AML-193 (cell line): ENCODE measurements around the gene PRMT3.
"Not testable (repeated sequence)": the region's sequence is repeated elsewhere in the genome, so short reads cannot be mapped to it uniquely, and the experiment has no call there.

Experiments
- DNase-seq, 2 experiments: peaks; one replicate each; lab custom pipeline; 2025; lab: John Stamatoyannopoulos, UW

PRMT3 gene

DNA sequence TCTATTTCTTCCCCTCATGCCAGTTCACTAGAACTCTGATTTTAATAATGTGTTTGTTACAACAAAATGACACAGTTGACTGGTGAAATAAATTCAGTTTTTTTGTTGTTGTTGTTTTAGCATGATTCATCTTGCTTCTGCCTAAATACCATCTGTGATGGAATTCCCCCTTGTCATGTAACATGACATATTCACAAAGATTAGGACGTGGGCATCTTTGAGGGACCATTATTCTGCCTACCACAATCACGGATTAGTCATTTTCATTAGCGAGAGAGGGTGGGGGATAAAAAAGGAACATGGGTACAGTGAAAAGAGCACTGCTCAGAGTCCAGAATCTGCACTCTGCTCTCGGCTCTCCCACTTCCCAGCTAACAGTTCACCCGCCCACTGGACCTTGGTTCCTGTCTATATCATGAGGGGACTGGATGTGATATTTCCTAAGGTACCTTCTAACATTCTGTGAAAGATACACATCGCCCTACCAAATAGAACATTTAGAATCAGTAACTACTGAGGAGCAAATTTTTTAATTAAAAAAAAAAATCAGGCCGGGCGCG, 12.7 kb upstream of the PRMT3 start:
- no peak for DNase-seq

DNA sequence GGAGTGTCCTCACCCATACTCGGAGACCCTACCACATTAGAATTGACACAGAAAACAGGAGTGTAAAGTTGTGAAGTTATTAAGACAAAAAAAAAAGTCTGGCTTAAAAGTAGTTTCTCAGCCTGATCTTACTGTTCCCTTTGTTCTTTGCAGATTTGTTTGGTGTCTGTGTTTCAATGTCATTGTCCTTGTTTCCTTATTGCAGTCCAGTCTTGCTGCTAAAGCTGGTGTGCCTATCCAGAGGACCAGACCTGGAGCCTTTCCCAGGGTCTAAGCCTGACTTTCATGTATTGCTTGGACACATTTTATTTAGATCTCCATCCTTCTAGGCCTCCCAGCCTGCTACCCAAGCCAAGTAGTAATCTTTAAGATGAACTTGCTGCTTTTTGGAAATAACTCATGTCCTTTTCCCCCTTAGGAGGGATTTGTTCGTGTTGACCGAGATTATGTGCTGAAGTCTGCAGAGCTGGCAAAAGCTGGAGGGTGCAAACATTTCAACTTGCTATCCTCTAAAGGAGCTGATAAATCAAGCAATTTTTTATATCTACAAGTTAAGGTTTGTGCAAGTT, 11.3 kb upstream of the PRMT3 start:
- DNase-seq: no peak

DNA sequence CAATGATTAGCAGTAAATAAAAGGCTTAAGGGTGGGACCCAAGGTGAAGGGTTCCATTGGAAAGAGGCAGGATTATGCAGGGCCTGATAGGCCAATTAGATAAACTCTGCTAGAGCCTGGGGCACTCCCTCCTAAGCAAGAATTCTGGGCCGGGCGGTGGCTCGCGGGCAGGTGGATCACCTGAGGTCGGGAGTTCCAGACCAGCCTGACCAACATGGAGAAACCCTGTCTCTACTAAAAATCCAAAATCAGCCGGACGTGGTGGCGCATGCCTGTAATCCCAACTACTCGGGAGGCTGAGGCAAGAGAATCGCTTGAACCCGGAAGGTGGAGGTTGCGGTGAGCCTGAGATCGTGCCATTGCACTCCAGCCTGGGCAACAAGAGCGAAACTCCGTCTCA, 1.5 kb upstream of the PRMT3 start:
- DNase-seq: not testable (repeated sequence)

DNA sequence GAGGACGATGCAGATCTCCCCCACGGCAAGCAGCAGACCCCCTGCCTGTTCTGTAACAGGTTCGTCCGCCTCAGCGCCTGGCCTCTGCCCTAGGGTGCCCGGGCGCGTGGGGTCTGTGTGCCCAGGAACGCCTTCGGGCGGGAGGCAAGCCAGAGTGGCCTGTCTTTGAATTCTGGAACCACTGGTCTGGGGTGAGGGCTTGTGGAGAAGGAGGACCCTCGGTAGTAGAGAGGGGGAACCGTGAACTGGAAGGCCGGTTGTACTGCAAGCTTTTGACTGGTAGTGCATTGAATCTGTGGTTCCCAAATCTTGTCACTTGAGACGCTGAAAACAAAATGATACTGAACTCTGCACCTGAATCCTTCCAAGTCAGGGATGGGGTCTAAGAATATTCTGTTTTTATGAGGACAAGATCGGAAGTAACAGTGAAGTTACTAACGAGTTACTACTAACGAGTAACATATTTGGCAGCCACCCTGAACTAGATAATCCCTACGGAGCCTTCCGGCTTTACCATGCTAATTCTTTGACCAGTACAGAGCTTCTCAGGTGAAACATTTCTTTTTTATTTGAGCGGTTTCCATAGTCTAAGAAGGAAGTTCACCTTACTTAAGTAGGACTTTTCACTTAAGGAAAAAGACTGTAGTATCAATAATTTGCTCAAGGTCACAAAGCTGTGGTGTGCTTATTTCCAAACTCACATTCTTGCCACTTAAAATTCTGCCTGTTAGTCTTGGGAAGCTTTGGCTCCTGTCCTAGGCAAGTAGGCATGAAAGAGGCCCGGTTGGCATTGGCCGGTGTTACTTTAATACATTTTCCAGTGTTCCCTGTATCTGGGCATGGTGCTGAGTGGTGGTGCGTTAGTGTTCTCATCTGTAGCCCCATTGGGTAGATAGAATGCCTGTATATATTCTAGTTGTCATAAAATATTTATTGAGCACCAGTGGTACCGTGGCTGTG, 860 bp downstream of the PRMT3 start:
- peak in 1 of 2 experiments; percentile 5 for DNase-seq

DNA sequence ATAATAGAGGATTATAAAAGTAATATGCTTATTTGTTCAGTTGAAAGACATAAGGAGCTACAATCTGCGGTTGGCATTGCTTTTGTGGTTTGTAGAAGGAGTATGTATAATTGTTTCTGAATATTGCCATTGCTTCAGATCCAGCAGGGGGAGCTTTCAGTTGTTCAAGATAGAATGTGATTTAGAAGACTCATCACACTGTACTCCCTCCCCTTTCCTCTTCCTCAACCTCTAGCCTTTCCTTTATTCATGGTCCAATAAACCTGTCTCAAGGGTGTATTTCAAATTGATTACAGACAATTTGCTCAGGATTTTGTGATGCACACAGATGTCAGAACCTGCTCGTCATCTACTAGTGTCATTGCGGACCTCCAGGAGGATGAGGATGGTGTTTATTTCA, 9.8 kb downstream of the PRMT3 start:
- peak; percentile 80 to 88 for DNase-seq

DNA sequence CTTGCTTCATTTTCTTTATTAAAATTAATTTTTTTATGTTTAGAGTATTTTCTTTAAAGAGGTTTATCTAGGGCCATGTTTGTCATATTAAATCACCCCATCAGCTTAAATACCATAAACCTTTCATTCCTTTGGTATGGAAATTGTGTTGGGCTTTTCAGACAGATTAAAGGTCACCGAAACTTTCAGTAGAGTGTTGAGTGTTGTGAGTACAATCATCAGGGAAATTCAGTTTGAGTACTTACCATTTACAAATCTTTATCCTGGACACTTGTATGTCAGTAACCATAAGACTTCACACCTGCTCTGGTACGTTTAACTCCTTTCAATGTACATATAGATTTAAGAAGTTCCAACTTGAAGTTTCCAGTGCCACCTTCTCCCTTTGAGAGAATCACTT, 12.0 kb downstream of the PRMT3 start:
- DNase-seq: no peak

DNA sequence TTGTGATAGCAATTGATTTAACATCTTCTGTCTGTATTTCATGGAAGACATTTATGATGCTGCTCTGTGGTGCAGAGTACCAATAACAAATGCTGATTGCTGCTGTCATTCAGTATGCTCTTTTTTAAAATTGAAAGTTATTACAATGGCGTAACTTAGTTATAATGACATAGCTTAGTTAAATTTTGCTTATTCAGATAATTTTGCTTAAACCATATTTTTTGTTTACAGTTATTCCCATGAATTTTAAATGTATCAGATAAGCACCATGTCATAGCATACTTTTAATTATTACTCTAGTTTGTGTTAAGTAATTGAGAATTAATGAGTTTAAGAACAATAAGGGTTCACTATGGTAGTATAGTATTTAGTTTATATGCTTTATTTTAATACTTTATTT, 15.5 kb downstream of the PRMT3 start:
- no peak for DNase-seq

DNA sequence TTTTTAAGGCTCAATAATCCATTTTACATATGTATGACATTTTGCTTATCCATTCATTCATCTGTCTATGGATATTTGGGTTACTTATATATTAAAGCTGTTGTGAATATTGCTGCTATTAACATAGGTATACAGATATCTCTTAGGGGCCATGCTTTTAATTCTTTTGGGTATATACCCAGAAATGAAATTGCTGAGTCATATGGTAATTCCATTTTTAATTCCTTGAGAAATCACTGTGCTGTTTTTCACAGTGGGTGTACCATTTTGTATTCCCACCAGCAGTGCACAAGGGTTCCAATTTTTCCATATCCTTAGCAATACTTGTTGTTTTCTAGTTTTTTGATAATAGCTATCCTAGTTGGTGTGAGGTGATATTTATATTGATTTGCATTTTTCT, 19.0 kb downstream of the PRMT3 start:
- DNase-seq: no peak

DNA sequence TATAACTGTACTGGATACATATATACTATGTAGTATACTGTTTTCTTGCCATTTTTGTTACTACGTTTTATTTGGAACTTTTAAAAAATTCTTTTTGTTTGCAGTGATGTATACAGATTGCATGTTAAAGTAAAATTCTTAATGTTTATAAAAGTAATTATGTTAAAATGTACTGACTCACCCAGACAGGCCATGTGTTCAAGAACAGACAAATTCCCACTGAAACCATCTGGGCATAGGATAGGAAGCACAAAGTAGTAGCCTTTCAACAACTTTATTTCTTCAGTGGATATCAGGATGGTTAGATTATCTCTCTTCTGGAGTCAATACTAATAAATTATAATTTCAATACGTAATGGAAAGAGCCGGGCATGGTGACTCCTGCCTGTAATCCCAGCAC, 19.8 kb downstream of the PRMT3 start:
- no peak for DNase-seq

DNA sequence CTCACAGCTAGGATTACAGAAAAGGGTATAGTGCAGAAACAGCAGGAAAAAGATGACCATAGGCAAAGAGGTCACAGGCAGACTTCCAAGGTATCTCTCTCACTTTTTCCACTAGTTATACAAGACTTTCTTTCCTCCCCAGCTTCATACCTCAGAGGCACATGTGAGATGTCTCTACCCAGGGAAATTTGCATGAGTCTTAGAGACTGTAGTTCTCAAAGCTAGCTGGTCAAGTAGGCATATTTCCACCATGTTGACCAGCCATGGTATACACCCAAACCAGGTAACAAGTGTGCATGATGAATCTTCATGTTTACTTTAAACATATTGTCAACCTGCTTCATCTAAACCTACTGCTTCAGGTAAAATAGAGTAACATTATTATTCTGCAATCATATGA, 27.9 kb downstream of the PRMT3 start:
- DNase-seq: no peak

DNA sequence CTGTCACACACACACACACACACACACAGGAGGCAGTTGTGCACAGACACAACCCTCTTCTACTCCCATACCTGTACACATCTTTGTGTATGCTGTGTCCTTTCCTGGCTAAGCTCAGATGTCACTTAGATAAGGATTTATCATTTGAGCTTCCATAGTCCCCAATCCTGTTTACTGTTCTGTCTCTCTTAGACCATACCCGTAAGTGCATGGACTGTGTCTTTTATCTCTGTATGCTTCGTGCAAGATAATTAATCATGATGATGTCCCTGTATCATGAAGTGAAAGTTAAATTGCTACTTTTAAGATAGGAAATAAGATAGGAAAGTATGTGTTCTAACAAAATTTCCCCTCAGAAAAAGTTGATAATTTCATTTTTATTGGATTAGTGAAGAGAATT, 30.3 kb downstream of the PRMT3 start:
- DNase-seq: no peak

DNA sequence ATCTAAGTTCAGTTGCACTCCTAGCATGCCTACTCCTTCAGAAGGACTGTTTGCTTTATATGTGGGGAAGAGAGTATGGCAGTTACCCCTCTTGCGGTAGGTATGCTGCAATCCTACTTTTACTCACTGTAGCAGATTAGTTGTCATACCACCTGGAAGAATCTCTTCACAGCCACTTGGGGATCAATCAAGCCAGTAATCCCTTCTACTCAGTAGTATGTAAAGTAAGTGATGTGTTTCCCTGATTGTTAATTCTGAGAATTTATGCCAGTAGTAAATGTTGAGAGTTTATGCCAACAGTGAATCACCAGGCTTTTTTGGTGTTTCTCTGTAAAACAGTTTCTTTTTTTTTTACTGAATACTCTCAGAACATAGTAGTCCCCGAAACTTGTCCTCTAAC, 34.4 kb downstream of the PRMT3 start:
- no peak for DNase-seq

DNA sequence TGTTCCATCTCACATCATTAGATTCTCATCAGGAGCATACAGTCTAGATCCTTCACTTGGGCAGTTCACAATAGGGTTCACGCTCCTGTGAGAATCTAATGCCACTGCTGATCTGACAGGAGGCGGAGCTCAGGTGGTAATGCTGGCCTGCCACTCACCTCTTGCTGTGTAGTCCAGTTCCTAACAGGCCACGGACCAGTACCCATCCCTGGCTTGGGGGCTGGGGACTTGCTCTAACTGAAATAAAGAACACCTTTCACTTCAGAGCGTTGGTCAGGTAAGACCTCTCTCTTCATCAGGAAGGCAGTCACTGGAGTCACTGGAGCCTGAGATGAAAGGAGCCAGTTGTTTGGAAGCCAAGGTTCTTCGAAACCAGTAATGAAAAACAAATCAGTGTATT, 41.7 kb downstream of the PRMT3 start:
- no peak for DNase-seq

DNA sequence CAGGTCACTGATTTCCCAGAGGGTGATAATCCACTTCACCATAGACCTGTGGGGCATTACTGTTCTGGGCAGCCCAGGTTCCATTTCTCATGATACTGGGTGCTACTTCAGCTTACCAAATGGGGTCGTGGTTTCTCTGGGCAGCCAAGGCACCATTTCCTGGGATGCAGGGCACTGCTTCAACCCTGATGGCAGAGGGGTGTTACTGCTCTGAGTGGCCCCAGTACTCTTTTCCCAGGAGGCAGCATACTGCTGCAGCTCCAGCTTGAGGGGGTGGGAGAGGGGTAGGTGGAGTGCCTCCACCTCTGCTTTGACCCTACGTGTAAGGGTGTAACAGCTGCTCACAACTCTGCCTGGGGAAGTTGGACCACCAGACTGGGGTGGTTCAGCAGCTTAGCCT, 51.1 kb downstream of the PRMT3 start:
- no peak for DNase-seq

DNA sequence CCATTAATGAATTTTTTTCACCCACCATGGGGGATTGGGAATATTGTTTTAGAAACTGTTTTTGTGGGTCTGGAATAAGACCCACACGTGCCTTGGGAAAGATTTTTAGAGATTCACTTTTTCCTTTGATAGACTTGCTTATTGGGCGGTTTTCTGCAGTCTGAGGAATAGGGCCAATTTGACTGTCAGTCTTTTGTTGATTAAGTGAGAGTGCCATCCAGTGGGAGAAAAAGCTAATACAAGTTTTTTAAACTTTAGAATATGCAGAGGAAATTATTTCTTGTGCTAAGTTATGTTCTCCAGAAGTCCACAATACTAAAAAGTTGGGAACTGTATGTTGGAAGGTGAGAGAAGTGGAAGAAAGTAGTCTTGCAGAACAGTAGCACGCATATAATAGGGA, 56.1 kb downstream of the PRMT3 start:
- peak; percentile 35 to 42 for DNase-seq

DNA sequence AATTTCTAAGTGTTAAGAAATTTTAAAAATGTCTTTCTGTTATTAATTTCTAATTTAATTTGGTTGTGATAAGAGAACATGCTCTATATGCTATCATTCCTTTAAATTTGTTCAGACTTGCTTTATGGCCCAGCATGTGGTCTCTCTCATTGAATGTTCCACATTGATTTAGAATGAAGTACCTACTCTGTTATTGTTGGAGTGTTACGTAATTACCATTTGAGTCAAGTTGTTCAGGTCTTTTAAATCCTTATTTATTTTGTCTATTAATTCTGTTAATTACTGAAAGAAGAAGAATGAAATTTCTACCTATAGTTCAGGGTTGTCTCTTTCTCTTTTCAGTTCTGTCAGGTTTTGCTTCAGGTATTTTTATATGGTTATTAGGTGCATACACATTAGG, 57.0 kb downstream of the PRMT3 start:
- DNase-seq: no peak

DNA sequence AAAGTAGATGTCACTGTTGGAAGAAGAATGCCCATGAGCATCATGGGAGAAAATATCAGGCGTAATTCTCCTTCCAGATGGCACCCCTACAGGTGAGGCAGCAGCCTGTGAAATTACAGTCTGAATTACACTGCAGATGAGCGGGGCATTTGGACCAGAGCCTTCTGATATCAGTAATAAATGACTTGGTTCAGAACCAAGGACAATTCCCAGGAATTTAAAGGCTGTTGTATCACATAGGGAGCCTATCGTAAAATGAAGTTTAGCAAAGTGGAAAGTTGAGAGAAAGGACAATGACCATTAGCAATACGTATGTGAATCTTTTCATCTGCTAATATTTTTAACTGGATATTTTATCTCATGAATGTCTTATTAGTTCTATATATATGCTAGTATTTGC, 61.3 kb downstream of the PRMT3 start:
- DNase-seq: no peak

DNA sequence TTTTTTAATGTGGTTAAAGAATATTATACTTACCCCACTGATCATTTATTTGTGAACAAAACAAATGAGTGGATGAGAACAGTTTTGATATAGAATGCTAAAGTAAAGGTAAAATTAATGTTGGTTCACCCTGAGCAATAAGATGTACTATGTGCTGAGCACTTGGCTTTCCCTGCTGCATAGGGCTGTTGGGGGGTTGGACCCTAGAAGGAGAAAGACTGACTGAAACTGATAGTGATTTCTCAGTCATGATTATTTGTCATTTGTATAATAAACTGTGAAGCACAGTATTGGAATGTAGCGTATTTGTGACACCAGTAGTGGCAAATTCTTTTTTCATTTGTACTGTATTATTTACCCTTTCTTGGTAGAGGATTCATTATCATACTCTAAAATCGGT, 63.3 kb downstream of the PRMT3 start:
- DNase-seq: no peak

DNA sequence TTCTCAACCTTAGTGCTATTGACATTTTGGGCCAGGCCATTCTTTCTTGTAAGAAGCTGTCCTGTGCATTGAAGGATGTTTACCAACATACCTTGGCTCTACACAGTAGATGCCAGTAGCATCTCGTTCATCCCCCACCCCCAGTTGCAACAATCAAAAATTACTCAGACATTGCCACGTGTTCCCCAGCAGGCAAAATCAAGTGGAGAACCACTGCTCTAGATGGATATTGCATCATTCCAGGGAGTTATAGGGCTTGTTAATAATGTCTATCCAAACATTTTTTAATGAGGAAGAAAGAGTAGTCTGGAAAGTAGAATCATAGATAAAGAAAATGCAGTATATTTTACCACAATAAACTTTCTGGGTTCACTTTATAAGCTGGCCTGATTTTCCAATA, 64.1 kb downstream of the PRMT3 start:
- DNase-seq: peak; percentile 28 to 42

DNA sequence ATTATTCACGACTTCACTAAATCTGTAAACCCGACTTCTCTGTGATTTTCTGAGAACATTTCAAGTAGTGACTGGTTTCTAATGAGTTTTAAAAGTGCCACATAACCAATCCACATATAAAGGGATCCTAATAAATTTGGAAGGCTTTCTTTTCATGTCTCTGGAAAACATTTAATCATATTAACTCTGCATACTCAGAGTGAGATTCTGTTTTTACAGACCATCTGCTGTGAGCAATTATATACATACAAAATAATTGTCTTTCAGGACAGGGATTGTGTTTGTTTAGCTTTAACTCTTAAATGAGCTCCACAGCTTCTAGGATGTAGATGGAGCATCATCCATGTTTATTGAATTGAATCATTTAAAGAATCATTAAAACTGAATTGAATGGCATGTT, 65.1 kb downstream of the PRMT3 start:
- DNase-seq: no peak

DNA sequence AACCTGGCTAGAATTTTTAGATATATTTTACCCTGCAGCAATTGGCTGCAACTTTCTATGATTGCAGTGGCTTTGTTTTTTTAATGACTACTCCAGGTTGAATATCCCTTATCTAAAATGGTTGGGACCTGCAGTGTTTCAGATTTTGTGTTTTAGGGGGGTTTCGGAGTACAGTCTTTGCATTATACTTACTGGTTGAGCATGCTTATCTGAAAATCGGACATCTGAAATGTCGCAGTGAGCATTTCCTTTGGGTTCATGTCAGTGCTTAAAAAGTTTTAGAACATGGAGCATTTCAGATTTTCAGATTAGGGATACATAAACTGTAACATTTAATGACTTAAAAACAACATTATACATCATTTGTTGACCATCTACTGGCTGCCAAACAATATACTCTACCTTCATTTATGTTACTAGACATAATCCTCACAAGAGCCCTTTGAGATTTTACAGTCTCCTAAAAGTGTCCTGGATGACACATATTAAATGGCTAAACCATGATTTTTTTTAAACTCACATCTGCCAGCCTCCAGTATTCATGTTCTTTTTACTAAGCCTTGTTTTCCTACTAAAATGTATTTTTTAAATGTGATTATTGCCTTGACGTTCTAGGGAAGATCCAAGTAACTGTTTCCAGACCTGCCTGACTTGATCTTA, 66.3 kb downstream of the PRMT3 start:
- no peak for DNase-seq

DNA sequence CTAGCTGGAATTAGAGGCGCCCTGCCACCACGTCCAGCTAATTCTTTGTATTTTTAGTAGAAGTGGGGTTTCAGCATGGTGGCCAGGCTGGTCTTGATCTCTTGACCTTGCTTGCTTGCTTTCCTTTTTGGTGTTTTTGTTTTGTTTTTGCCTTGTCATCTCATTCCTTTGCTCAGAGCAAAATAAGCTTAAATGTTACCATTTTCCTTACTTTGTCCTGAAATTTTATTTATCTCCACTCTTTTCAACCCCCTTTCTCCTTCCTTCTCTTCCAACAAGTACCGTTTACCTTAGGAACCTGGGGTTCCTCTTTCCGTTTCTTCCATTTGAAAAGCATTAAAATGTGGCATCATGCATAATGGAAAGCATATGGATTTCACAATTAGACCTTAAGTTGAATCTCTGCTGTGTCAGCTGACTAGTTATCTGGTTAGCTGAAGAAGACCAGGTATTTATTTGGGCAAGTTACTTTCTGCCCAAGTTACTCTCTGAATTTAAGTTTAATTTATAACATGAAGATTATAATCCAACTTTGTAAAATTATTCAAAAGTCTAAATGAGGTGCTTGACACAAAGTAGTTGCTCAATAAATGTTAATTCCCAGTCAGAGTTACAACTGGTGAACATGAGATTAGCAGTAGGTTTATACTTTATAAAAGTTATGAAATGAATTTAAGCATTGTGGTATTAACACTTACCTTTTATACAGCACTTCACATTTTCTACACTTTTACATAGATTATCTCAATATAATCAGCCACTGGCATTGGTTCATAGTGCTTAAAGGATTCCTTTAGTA, 69.7 kb downstream of the PRMT3 start:
- no peak for DNase-seq
